GM23338 (cell line): Measurements from ENCODE around the gene GNB1. TPM values are rescaled to one million over a fixed set of nuclear protein-coding genes. Genes with fewer than 3 reads are reported as not detected.

Experiments
- ATAC-seq: fragments of 200-7000 bp; cut with Tn5 transposase; 3 replicates; pipeline ENCODE4 v1.9.1; 2020
- DNase-seq: peaks from one replicate; pipeline ENCODE4 v3.0.0-alpha.2; 2015; ENCODE audit warnings: low spot score
- H2AFZ ChIP-seq: fragments of 200-600 bp; sonication (generic); 2 replicates; pipeline ENCODE4 v1.8.0; 2016; ENCODE audit warnings: antibody characterized with exemption, mild to moderate bottlenecking, moderate library complexity
- H3F3A ChIP-seq: fragments of 200-600 bp; sonication (generic); replicated peaks from 2 replicates; pipeline ENCODE4 v1.8.0; 2017; ENCODE audit warnings: antibody characterized with exemption, mixed run types, low read depth
- H3K27ac ChIP-seq: fragments of 200-600 bp; sonication (generic); 2 replicates; pipeline ENCODE4 v1.6.1; 2016; ENCODE audit warnings: low read depth
- H3K27me3 ChIP-seq: fragments of 200-600 bp; sonication (generic); 2 replicates; pipeline ENCODE4 v1.8.0; 2016; ENCODE audit warnings: mild to moderate bottlenecking, mixed run types, moderate library complexity; ENCODE audit not compliant: insufficient read depth
- H3K36me3 ChIP-seq: fragments of 200-600 bp; sonication (generic); 2 replicates; pipeline ENCODE4 v1.8.0; 2016; ENCODE audit warnings: mild to moderate bottlenecking; ENCODE audit not compliant: insufficient read depth
- H3K4me1 ChIP-seq: fragments of 200-600 bp; sonication (generic); 2 replicates; pipeline ENCODE4 v1.8.0; 2016; ENCODE audit warnings: mild to moderate bottlenecking, moderate library complexity; ENCODE audit not compliant: insufficient read depth
- H3K4me2 ChIP-seq: fragments of 200-600 bp; sonication (generic); 2 replicates; pipeline ENCODE4 v1.7.1; 2017; ENCODE audit warnings: mixed run types
- H3K4me3 ChIP-seq: fragments of 200-600 bp; sonication (generic); 2 replicates; pipeline ENCODE4 v1.6.1; 2016; ENCODE audit warnings: mixed run types
- H3K79me2 ChIP-seq: fragments of 200-600 bp; sonication (generic); replicated peaks from 2 replicates; pipeline ENCODE4 v1.8.0; 2017; ENCODE audit warnings: mild to moderate bottlenecking; ENCODE audit not compliant: insufficient read depth
- H3K9me2 ChIP-seq: fragments of 200-600 bp; sonication (generic); 2 replicates; pipeline ENCODE4 v1.8.0; 2017; ENCODE audit not compliant: insufficient read depth
- H4K20me1 ChIP-seq: fragments of 200-600 bp; sonication (generic); replicated peaks from 2 replicates; pipeline ENCODE4 v1.8.0; 2017; ENCODE audit warnings: mild to moderate bottlenecking; ENCODE audit not compliant: insufficient read depth
- H3K27ac Mint-ChIP-seq: 2 replicates; pipeline ENCODE4 v1.8.0; 2020; ENCODE audit warnings: inconsistent platforms, mild to moderate bottlenecking, moderate library complexity, mixed read lengths
- H3K27me3 Mint-ChIP-seq: 3 replicates; pipeline ENCODE4 v1.8.0; 2022; ENCODE audit warnings: low read depth, mild to moderate bottlenecking, moderate library complexity, mixed read lengths, inconsistent platforms; ENCODE audit not compliant: insufficient read depth, poor library complexity
- H3K36me3 Mint-ChIP-seq: 3 replicates; pipeline ENCODE4 v1.8.0; 2021; ENCODE audit warnings: low read depth, mild to moderate bottlenecking, inconsistent platforms, moderate library complexity, mixed read lengths
- H3K4me1 Mint-ChIP-seq: 3 replicates; pipeline ENCODE4 v1.8.0; 2020; ENCODE audit warnings: mild to moderate bottlenecking, inconsistent platforms, mixed read lengths
- H3K4me3 Mint-ChIP-seq: 3 replicates; pipeline ENCODE4 v1.8.0; 2021; ENCODE audit warnings: moderate library complexity, mild to moderate bottlenecking, inconsistent platforms, mixed read lengths
- H3K9me3 Mint-ChIP-seq: 3 replicates; pipeline ENCODE4 v1.8.0; 2020; ENCODE audit warnings: moderate library complexity, mild to moderate bottlenecking, inconsistent platforms, mixed read lengths
- ETS1 ChIP-seq: IDR thresholded peaks from 2 replicates; pipeline ENCODE4 v1.6.1; 2016; ENCODE audit warnings: antibody characterized with exemption
- EZH2 ChIP-seq: fragments of 200-600 bp; sonication (generic); IDR thresholded peaks from one replicate; pipeline ENCODE4 v1.8.0; 2017; ENCODE audit warnings: antibody characterized with exemption, mild to moderate bottlenecking, low read depth; ENCODE audit not compliant: unreplicated experiment
- NANOG ChIP-seq: IDR thresholded peaks from 2 replicates; pipeline ENCODE4 v1.6.1; 2016; ENCODE audit warnings: antibody characterized with exemption, borderline replicate concordance
- POLR2AphosphoS5 ChIP-seq: IDR thresholded peaks from 2 replicates; pipeline ENCODE4 v1.6.1; 2016; ENCODE audit warnings: antibody characterized with exemption, low read depth
- ZNF331 ChIP-seq: fragments of 250-450 bp; sonication (Bioruptor Pico); IDR thresholded peaks from 2 replicates; pipeline ENCODE4 v1.5.0; 2020; ENCODE audit warnings: low read depth, mild to moderate bottlenecking, moderate library complexity
- polyA plus RNA-seq: library from polyadenylated mRNA; unstranded; fragments of >200 nt; fragmentation: Nextera tagmentation; extraction: Ambion mirVana; gene quantifications from 2 replicates; pipeline ENCODE4 v1.2.1, GENCODE V29; 2016
- total RNA-seq: library from RNA; depleted of rRNA; stranded (reverse); fragments of >200 nt; shearing (Covaris generic); gene quantifications from 2 replicates; pipeline ENCODE4 v1.2.3, GENCODE V29; 2014
- TF ChIP-seq, protein P1 (sequence below), 2 experiments: fragments of 200-600 bp in 1 of 2; sonication (generic) in 1 of 2; conservative IDR thresholded peaks; 2 replicates each; pipeline versions ENCODE4 v1.5.1 to v1.6.1; 2016 to 2017; ENCODE audit warnings: antibody characterized with exemption in 2 of 2, low read depth in 2 of 2, mild to moderate bottlenecking in 2 of 2, moderate library complexity in 1 of 2
- TF ChIP-seq, protein P2 (sequence below): IDR thresholded peaks from one replicate; pipeline ENCODE4 v1.6.1; 2018; ENCODE audit warnings: antibody characterized with exemption; ENCODE audit not compliant: unreplicated experiment

The GNB1 gene
- total and polyA plus RNA-seq, 2 experiments from 2014 or later: 65.4 to 138 TPM

GRCh38 chr1:1819762-1820161, 71.1 kb downstream of the GNB1 start (continued):
- TF ChIP-seq, protein P1, sequence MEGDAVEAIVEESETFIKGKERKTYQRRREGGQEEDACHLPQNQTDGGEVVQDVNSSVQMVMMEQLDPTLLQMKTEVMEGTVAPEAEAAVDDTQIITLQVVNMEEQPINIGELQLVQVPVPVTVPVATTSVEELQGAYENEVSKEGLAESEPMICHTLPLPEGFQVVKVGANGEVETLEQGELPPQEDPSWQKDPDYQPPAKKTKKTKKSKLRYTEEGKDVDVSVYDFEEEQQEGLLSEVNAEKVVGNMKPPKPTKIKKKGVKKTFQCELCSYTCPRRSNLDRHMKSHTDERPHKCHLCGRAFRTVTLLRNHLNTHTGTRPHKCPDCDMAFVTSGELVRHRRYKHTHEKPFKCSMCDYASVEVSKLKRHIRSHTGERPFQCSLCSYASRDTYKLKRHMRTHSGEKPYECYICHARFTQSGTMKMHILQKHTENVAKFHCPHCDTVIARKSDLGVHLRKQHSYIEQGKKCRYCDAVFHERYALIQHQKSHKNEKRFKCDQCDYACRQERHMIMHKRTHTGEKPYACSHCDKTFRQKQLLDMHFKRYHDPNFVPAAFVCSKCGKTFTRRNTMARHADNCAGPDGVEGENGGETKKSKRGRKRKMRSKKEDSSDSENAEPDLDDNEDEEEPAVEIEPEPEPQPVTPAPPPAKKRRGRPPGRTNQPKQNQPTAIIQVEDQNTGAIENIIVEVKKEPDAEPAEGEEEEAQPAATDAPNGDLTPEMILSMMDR (conservative IDR thresholded peaks at IDR 0.05; ENCODE audit: low read depth in 2 of 2): no peak
- TF ChIP-seq POLR2AphosphoS5: no peak
- no peak for TF ChIP-seq NANOG
- no peak for TF ChIP-seq ZNF331 (CRISPR knock-in tag)
- TF ChIP-seq ETS1: no peak

- H3K36me3 Mint-ChIP-seq: peaks cover 71% of the 10 kb centered on the region
Measured at GRCh38 chr1:1817221-1817620, 73.7 kb downstream of the GNB1 start.

More at GRCh38 chr1:1817221-1817620, 73.7 kb downstream of the GNB1 start:
- TF ChIP-seq EZH2 (no peak), POLR2AphosphoS5 (0 out of 2 replicates have a peak, but pooled peaks have one; percentile 17)
- TF ChIP-seq, protein P2, sequence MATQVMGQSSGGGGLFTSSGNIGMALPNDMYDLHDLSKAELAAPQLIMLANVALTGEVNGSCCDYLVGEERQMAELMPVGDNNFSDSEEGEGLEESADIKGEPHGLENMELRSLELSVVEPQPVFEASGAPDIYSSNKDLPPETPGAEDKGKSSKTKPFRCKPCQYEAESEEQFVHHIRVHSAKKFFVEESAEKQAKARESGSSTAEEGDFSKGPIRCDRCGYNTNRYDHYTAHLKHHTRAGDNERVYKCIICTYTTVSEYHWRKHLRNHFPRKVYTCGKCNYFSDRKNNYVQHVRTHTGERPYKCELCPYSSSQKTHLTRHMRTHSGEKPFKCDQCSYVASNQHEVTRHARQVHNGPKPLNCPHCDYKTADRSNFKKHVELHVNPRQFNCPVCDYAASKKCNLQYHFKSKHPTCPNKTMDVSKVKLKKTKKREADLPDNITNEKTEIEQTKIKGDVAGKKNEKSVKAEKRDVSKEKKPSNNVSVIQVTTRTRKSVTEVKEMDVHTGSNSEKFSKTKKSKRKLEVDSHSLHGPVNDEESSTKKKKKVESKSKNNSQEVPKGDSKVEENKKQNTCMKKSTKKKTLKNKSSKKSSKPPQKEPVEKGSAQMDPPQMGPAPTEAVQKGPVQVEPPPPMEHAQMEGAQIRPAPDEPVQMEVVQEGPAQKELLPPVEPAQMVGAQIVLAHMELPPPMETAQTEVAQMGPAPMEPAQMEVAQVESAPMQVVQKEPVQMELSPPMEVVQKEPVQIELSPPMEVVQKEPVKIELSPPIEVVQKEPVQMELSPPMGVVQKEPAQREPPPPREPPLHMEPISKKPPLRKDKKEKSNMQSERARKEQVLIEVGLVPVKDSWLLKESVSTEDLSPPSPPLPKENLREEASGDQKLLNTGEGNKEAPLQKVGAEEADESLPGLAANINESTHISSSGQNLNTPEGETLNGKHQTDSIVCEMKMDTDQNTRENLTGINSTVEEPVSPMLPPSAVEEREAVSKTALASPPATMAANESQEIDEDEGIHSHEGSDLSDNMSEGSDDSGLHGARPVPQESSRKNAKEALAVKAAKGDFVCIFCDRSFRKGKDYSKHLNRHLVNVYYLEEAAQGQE: no peak
- Mint-ChIP-seq H3K27me3 (peaks cover 7% of the 10 kb centered on the region), H3K27ac (peak overlapping the region; percentile 3; the same call in 1 of the 2 replicates), H3K9me3 (no peaks in the 10 kb centered on the region), H3K4me3 (no peak overlapping the region), H3K4me1 (no peaks in the 10 kb centered on the region)
- DNase-seq (no peak), ATAC-seq (no peak)
- Histone ChIP-seq H3F3A (peaks cover 17% of the 10 kb centered on the region; the same call in 1 of the 2 replicates), H3K27ac (no peak overlapping the region), H3K4me1 (no peaks in the 10 kb centered on the region), H4K20me1 (peaks cover 7% of the 10 kb centered on the region), H3K4me3 (no peak overlapping the region), H3K27me3 (no peaks in the 10 kb centered on the region), H3K9me2 (no peaks in the 10 kb centered on the region), H3K79me2 (peaks cover 28% of the 10 kb centered on the region), H3K36me3 (peaks cover 49% of the 10 kb centered on the region), H3K4me2 (no peak overlapping the region), H2AFZ (no peak overlapping the region)
